Mucosa of descending colon (tissue), 3 donors: ENCODE results near the gene SLC7A11. TPM values are rescaled to one million over a fixed set of nuclear protein-coding genes. Genes with fewer than 3 reads are reported as not detected.
A peak's percentile ranks its signal among the peaks of the same experiment; 100 is the strongest.

Experiments
- ATAC-seq: fragments of 200-7000 bp; cut with Tn5 transposase; one replicate; pipeline ENCODE4 v1.9.1; 2020; ENCODE audit warnings: mild to moderate bottlenecking, moderate library complexity
- DNase-seq, 3 donors: peaks; one replicate each; pipeline ENCODE4 v3.0.0-alpha.2; 2020
- H3K36me3 ChIP-seq: fragments of 200-600 bp; one replicate; pipeline ENCODE4 v1.8.0; 2021; ENCODE audit warnings: low read depth, mild to moderate bottlenecking
- H3K4me1 ChIP-seq: fragments of 200-600 bp; one replicate; pipeline ENCODE4 v1.8.0; 2021; ENCODE audit warnings: low read depth, mild to moderate bottlenecking
- H3K4me3 ChIP-seq: fragments of 200-600 bp; one replicate; pipeline ENCODE4 v1.8.0; 2021; ENCODE audit warnings: mild to moderate bottlenecking
- H3K9me3 ChIP-seq: fragments of 200-600 bp; one replicate; pipeline ENCODE4 v1.8.0; 2021; ENCODE audit warnings: mild to moderate bottlenecking
- CTCF ChIP-seq: fragments of 200-600 bp; IDR thresholded peaks from one replicate; pipeline ENCODE4 v1.8.0; 2022; ENCODE audit warnings: antibody characterized with exemption, mild to moderate bottlenecking
- intact Hi-C, 2 donors: fragments of 100-400 bp; cut with DNase I in 1 of 2; cut with micrococcal nuclease in 1 of 2; formaldehyde crosslinking; loops; one replicate each; pipeline versions ENCODE4 v1.11.0 to v1.11.1; 2022; cut with DNase I, micrococcal nuclease
- total RNA-seq, 3 donors: library from RNA; stranded (reverse); fragmentation: NEBNext Ultra II Directional in 2 of 3; extraction: Animal tissue kit (Norgen Biotek cat#: 25700) in 2 of 3; gene quantifications; one replicate each; pipeline versions ENCODE4 v1.2.1 to v1.2.4, GENCODE V29; 2021 to 2023
- donor health status: DM: no; HTN: no; CAD: no; lungs with moderate emphysema.
- donor health status: DM: no; HTN: no; CAD: no.
- donor health status: DM: no; HTN: yes; CAD: no.

Gene SLC7A11
- total RNA-seq, 3 donors from 2014 or later = 0.70 to 2.9 (median 1.5) TPM

GRCh38 chr4:138115053-138115452 lies 127.1 kb downstream of the SLC7A11 start:
- peak; percentile 11 for ATAC-seq
- no peak for TF ChIP-seq CTCF
- intact Hi-C loops = no loop called here
- DNase-seq = no peak
- Histone ChIP-seq H3K4me1 (peaks cover 7% of the 10 kb centered on the region), H3K36me3 (no peaks in the 10 kb centered on the region), H3K9me3 (no peaks in the 10 kb centered on the region), H3K4me3 (no peak overlapping the region)

- H3K4me3 ChIP-seq = no peak overlapping the region
- DNase-seq (no peak), ATAC-seq (peak; percentile 62)
- TF ChIP-seq CTCF = no peak
- intact Hi-C loops = no loop called here
- peaks cover 7% of the 10 kb centered on the region for H3K4me1 ChIP-seq
- no peaks in the 10 kb centered on the region for H3K36me3 ChIP-seq
- no peaks in the 10 kb centered on the region for H3K9me3 ChIP-seq
Observed at GRCh38 chr4:138114434-138114833, 127.7 kb downstream of the SLC7A11 start.
